HG03103 (cell line): ENCODE measurements around the gene RFTN2.
"Not testable (repeated sequence)": the region's sequence is repeated elsewhere in the genome, so short reads cannot be mapped to it uniquely, and the experiment has no call there.

Source experiments
- ATAC-seq: cut with Tn5 transposase; IDR thresholded peaks from one replicate; pipeline ENCODE4 v1.9.1; 2021; ENCODE audit warnings: low read depth; ENCODE audit not compliant: unreplicated experiment

The RFTN2 gene

DNA sequence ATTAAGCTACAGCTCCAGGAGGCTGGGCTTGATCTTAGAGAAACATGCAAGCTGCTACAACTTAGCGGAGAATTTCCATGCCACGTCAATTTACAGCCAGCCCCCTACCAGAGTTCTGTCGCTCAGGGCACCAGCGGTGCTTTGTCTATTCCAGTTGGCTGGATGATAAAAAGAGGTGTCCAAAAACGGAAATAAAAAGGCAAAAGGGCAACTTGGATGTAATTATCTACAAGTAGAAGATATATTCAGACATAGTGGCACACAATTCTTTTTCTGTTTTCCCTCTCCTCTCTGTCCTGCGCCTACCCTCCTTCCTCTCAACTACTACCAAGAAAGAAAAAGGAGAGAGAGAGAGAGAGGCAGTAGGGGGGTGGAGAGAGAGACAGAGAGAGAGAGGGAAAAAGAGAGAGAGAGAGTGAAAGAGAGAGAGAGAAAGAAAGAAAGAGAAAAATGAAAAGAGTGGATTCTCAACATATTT lies 363 bp upstream of the RFTN2 start:
- no peak for ATAC-seq

- ATAC-seq = no peak
These were observed 796 bp downstream of the RFTN2 start for GRCh38 chr2:197674591-197674990.

GRCh38 chr2:197674060-197674459 lies 1.3 kb downstream of the RFTN2 start:
- no peak for ATAC-seq

DNA sequence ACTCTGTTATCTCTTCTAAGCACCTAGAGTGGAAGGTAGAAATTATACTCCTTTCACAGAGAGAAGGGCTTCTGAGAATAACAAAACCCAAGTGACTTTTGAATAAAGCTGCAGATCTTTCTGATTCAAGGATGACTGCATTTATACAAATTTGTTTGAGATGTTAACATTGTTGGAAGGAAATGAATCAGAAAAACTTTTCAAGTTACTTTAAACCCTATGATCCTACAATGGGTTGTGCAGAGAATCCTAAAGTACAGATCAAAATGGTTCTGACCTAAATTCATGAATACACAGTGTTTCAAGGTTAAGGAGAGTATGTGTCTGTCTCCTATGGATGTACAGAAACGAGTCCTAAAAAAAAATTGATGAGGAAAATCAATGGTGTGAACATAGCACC lies 1.8 kb downstream of the RFTN2 start:
- no peak for ATAC-seq

DNA sequence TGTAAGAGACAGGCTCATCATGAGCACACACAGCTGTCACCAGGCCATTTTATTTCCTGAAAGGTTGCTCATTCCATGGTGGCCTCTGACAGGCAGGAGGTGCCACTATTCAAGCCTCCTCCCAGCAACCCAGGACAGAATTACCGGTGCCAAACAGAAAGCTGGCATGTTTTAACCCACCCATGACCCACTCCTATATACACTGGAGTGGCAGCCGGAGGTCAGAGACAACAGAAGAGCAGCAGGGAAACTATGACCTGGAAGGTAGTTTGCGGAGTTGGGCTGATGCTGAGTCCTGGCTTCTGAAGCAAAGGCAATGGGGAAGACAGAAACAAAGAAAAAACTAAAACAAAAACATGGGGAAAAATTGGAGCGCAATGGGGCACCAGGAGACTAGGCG lies 2.3 kb downstream of the RFTN2 start:
- ATAC-seq = no peak

GRCh38 chr2:197672371-197672893 lies 3.0 kb downstream of the RFTN2 start:
- ATAC-seq = no peak

DNA sequence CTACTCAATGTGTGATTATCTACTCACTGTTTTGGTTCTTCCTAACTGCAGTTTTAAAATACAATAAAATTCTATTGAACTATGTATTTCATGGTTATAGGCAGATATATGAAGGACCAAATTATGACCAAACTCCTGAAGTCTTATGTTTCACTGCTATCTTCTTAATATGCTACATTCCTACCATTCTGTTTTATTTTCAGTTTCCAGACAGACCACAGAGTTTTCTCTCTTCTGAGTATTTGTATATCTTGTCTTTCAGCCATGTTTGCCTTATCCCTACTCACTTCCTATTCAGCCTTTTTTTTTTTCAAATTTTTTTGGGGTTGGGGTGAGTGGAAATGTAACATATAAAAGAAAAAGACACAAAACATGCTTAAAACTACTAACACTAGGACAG lies 6.3 kb downstream of the RFTN2 start:
- no peak for ATAC-seq

DNA sequence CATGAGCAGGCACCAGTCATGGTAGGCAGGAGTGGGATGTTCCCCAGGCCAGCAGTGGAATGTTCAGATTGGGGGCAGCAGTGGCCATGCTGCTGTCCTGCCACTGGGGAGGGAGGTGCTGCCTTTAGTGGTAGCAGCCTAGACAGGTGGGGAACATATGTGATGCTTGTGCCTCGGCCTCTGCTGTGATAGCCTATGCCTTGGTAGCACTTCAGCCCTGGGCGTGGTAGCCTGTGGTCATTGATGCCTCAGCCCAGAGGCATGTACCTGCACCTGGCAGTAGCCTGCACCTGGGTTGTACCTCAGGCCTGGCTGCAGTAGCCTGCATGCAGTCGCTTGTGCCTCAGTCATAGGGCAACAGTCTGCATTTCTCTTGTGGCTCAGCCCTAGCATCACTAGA lies 7.1 kb downstream of the RFTN2 start:
- ATAC-seq = no peak

DNA sequence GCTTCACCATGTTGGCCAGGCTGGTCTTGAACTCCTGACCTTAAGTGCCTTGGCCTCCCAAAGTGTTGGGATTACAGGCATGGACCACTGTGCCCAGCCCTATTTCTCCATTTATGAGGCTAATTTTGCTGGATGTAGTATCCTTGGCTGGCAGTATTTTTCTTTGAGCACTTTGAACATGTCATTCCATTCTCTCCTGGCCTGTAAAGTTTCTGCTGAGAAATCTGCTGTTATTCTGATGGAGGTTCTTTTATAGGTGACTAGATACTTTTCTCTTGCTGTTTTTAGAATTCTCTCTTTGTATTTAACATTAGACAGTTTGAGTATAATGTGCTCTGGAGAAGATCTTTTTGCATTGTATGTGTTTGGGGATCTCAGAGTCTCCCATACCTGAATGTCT lies 9.1 kb downstream of the RFTN2 start:
- ATAC-seq = no peak

- no peak for ATAC-seq
These were observed 13.8 kb downstream of the RFTN2 start for GRCh38 chr2:197661626-197662025.

- ATAC-seq = no peak
These were observed 17.8 kb downstream of the RFTN2 start for GRCh38 chr2:197657562-197657961.

DNA sequence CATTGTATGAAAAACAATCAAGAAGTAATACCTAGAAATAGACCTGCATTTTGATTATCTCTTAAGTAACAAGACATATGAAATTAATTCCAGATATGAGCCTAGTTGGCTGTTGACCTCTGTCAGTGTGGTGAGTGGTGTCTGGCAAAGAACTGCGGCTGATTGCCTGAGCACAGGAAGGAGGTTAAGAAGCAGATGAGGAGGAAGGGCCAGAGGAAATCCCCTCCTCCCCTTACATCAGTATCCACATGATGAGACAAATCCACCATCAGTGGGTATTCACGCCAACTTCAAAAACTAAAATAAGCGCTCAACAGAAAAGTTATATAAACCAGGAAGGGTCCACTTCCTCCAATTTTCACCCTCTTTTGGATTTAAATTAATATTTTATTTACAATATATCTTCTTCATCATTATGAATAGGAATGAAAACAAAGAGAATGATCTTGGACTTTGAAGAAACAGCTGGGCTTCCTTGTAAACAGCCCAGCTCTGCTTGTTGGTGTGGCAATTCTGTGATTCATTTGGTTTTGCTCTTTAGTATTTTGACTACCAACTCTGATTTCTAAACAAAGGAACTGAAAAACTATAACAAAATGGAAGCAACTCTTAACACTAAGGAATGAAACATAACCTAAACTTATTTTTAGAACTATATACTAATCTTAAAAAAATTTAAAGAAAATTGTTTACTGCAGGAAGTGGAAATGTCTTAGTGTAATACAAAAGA lies 27.3 kb downstream of the RFTN2 start:
- ATAC-seq = no peak

DNA sequence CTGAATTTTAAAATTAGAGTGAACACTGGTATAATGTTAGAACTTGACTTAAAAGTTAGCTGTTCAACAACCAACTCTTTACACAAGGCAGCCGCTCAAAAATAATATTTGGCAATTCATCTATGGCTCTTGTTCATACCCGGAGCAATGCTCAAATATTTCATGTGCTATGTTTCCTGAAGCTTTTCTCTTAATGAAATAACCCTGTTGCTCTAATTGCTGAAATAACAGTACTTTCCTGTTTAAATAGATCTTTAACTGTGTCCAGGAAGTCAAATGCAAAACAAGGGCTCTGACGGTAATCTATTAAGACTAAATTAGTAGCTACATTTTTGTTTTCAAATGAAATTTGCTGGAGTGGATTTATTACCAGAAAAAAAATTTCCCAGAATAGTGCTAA lies 33.7 kb downstream of the RFTN2 start:
- ATAC-seq = no peak

DNA sequence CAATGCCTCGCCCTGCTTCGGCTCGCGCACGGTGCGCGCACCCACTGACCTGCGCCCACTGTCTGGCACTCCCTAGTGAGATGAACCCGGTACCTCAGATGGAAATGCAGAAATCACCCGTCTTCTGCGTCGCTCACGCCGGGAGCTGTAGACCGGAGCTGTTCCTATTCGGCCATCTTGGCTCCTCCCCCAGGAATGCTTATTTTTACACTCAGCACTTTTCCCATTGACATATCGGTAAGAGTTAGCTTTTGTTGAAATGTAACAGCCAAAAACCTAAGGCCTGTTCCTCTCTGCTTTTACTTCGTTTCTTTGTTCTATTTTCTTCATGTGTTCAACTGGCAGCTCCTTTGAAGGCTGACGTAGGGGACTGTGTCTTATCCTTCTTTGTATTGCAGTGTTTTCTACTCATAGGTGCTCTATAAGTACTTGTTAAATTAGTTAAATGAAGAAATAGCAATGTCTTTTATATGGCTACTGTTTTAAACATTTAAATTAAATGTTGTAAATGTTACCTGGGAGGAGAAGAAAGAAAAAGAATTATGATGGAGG lies 34.7 kb downstream of the RFTN2 start:
- not testable (repeated sequence) for ATAC-seq

DNA sequence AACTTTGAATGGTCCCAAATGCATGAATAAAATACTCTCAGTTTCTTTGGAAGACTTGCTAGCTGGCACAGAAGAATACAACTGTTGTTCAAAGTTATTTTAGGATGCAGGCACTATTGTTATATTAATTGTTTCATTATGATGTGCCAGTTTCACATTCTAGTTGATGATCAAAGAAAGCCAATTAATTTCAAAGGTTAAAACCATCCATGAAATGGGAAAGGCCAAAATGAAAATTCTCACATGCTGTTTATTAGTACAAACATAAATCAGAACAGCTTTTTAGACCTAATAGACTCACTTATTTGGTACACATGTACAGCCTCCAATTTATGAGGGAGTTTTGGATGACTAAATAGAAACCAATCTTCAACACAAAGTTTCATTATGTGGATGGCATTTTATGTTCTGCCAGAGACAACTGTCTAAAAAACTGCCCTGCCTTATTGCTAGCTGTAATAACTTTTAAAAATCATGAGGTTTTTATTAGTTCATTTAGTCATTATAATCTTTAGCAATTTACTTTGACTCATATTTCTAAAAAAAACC lies 42.2 kb downstream of the RFTN2 start:
- ATAC-seq = no peak

DNA sequence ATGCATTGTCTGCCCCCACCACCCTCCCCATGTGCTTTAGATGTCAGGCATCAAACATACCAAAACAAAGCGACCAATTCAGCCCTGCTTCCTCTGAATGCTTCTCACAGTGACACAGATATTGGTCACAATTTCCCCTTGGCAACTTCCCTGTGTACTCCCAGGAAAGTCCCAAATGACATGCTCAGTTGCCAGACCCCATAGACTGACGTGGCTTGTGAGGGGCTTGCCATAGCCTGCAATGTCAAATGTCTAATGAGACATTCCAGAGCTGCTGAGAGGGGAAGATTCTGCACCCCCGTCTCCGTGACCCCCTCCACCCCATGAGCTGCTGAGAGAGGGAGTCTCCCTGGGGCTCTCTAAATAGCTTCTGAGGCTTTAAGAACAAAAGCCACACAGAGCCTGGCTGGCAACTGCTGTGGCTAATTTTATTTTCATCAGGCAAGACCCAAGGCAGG lies 47.3 kb downstream of the RFTN2 start:
- ATAC-seq = peak; percentile 51

- ATAC-seq = no peak
These were observed 48.3 kb downstream of the RFTN2 start for GRCh38 chr2:197626965-197627625.

GRCh38 chr2:197620133-197620532 lies 55.3 kb downstream of the RFTN2 start:
- no peak for ATAC-seq

DNA sequence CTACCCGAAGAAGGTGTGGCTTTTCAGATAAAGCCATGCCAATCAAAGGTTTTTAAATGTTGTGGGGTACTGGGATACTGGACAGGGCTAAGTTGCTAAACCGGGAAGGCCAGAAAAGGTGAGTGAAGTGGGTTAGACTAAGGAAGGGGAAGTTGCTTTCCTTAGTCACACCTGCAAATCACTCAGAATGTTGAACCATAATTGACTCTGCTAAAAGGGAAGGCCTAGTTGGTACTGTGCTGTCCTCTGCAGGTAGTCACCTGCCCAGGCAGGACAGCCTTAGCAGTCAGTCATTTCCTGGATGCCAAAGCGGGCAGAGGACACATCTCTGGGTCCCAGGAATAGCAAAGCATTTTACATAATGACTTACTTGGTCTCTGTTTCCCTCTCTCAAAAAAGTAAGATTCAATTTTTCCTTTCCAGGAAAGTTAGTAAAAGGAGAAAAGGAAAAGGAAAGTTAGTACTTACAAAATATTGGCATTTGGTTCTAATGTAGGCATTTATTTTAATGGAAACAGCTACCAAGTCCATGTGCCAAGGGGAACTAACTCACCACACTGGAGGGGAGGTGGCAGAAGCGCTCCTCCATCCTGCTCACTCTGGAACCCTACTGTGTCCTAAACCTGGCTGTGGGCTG lies 60.3 kb downstream of the RFTN2 start:
- ATAC-seq = no peak

- ATAC-seq = no peak
These were observed 60.9 kb downstream of the RFTN2 start for GRCh38 chr2:197614532-197614931.

GRCh38 chr2:197613509-197613987 lies 61.8 kb downstream of the RFTN2 start:
- ATAC-seq = no peak
